PFSK-1 (cell line): ENCODE measurements around the gene GSTO1.

Source experiments
- FOXP2 ChIP-seq: optimal IDR thresholded peaks from 2 replicates; pipeline ENCODE3; 2011; ENCODE audit warnings: borderline replicate concordance, control low read depth, inconsistent platforms; ENCODE audit not compliant: insufficient read depth; ENCODE audit errors: extremely low read length, extremely low read depth
- POLR2AphosphoS5 ChIP-seq: IDR thresholded peaks from 2 replicates; pipeline ENCODE4 v1.6.1; 2012; ENCODE audit warnings: low read depth, mild to moderate bottlenecking, control low read depth, low read length, moderate library complexity

DNA sequence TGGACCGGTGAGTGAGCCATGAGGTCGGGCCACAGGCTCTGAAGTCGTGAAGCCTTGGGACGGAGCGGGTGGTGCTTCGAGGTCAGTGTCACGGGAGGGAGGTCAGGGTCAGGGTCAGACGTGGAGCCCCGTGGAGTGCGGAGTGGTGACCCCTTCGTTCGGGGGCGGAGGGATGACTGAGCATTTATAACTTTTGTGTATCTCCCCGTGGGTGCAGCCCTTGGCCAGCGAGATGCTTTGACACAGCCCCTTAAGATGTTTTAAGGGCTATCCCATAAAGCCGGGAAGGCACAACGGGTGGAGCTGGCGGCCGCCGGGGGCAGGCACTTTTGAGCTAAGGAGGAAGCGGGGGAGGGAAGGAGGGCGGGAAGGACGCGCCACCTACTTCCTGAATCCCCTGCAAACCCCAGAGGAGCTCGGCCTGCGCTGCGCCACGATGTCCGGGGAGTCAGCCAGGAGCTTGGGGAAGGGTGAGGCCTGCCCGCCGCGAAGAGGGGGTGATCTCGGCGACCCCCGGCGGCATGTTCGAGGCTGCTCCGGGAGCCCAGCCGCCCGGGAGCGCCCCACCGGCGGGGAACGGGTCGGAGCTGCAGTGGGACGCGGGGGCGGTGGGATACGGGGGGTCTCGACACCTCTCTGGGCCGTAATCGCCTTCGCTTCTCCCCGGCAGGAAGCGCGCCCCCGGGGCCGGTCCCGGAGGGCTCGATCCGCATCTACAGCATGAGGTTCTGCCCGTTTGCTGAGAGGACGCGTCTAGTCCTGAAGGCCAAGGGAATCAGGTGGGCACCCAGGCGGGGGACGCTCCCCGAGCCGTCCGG, at the start of gene GSTO1:
- TF ChIP-seq POLR2AphosphoS5 (no peak), FOXP2 (no peak)
